Measurements from ENCODE around the gene SENP1.

The SENP1 gene

GRCh38 chr12:48105867-48106680 lies at the start of gene SENP1:
Gene SENP1, minus strand, starts transcription at chr12:48106079. Its CDS starts 4,607 bp downstream, at chr12:48101472.
- peak within 1 kb of the TSS; percentile 90 to 93 for H3K27ac ChIP-seq (ENCODE audit: low read depth in 2 of 2, low read length in 2 of 2)
- H3K4me3 ChIP-seq (ENCODE audit: low read length in 2 of 2): peak within 1 kb of the TSS; percentile 96 to 97
- no peaks in the 10 kb centered on the region for H3K9me3 ChIP-seq (ENCODE audit: control insufficient read depth in 2 of 2, low read length in 2 of 2)
- H3K27me3 ChIP-seq (ENCODE audit: control insufficient read depth in 2 of 2, insufficient read depth in 2 of 2, low read length in 2 of 2): no peaks in the 10 kb centered on the region
- H3K4me1 ChIP-seq (ENCODE audit: control insufficient read depth in 2 of 2, insufficient read depth in 2 of 2, low read length in 2 of 2): peaks cover 9 to 16% of the 10 kb centered on the region in 2 donors
- H3K36me3 ChIP-seq (ENCODE audit: control insufficient read depth in 2 of 2, insufficient read depth in 2 of 2, low read length in 2 of 2): no peaks in the 10 kb centered on the region
- H3K9ac ChIP-seq (ENCODE audit: low read depth in 1 of 2, low read length in 2 of 2): peak within 1 kb of the TSS; percentile 80 to 93

- H3K36me3 ChIP-seq (ENCODE audit: control insufficient read depth in 2 of 2, insufficient read depth in 2 of 2, low read length in 2 of 2): peaks cover 26 to 59% of the 10 kb centered on the region in 2 donors
- H3K4me3 ChIP-seq (ENCODE audit: low read length in 2 of 2): no peak overlapping the region
- no peak overlapping the region for H3K9ac ChIP-seq (ENCODE audit: low read depth in 1 of 2, low read length in 2 of 2)
- no peaks in the 10 kb centered on the region for H3K9me3 ChIP-seq (ENCODE audit: control insufficient read depth in 2 of 2, low read length in 2 of 2)
- peaks cover 0 to 2% of the 10 kb centered on the region in 2 donors for H3K4me1 ChIP-seq (ENCODE audit: control insufficient read depth in 2 of 2, insufficient read depth in 2 of 2, low read length in 2 of 2)
- no peak overlapping the region for H3K27ac ChIP-seq (ENCODE audit: low read depth in 2 of 2, low read length in 2 of 2)
- no peaks in the 10 kb centered on the region for H3K27me3 ChIP-seq (ENCODE audit: control insufficient read depth in 2 of 2, insufficient read depth in 2 of 2, low read length in 2 of 2)
These were observed 45.4 kb upstream of the SENP1 start for GRCh38 chr12:48151103-48151771.

GRCh38 chr12:48145981-48146380 lies 40.1 kb upstream of the SENP1 start:
- Histone ChIP-seq H3K9me3 (ENCODE audit: control insufficient read depth in 2 of 2, low read length in 2 of 2) (no peaks in the 10 kb centered on the region), H3K4me3 (ENCODE audit: low read length in 2 of 2) (no peak overlapping the region), H3K27ac (ENCODE audit: low read depth in 2 of 2, low read length in 2 of 2) (no peak overlapping the region), H3K27me3 (ENCODE audit: control insufficient read depth in 2 of 2, insufficient read depth in 2 of 2, low read length in 2 of 2) (no peaks in the 10 kb centered on the region), H3K9ac (ENCODE audit: low read depth in 1 of 2, low read length in 2 of 2) (no peak overlapping the region), H3K36me3 (ENCODE audit: control insufficient read depth in 2 of 2, insufficient read depth in 2 of 2, low read length in 2 of 2) (peaks cover 37 to 81% of the 10 kb centered on the region in 2 donors), H3K4me1 (ENCODE audit: control insufficient read depth in 2 of 2, insufficient read depth in 2 of 2, low read length in 2 of 2) (no peaks in the 10 kb centered on the region)

GRCh38 chr12:48143898-48144297 lies 38.0 kb upstream of the SENP1 start:
- Histone ChIP-seq H3K4me3 (ENCODE audit: low read length in 2 of 2) (no peak overlapping the region), H3K36me3 (ENCODE audit: control insufficient read depth in 2 of 2, insufficient read depth in 2 of 2, low read length in 2 of 2) (peaks cover 28 to 80% of the 10 kb centered on the region in 2 donors), H3K9me3 (ENCODE audit: control insufficient read depth in 2 of 2, low read length in 2 of 2) (no peaks in the 10 kb centered on the region), H3K9ac (ENCODE audit: low read depth in 1 of 2, low read length in 2 of 2) (no peak overlapping the region), H3K27ac (ENCODE audit: low read depth in 2 of 2, low read length in 2 of 2) (no peak overlapping the region), H3K27me3 (ENCODE audit: control insufficient read depth in 2 of 2, insufficient read depth in 2 of 2, low read length in 2 of 2) (no peaks in the 10 kb centered on the region), H3K4me1 (ENCODE audit: control insufficient read depth in 2 of 2, insufficient read depth in 2 of 2, low read length in 2 of 2) (no peaks in the 10 kb centered on the region)

- Histone ChIP-seq H3K4me3 (ENCODE audit: low read length in 2 of 2) (no peak overlapping the region), H3K36me3 (ENCODE audit: control insufficient read depth in 2 of 2, insufficient read depth in 2 of 2, low read length in 2 of 2) (peaks cover 28 to 80% of the 10 kb centered on the region in 2 donors), H3K9ac (ENCODE audit: low read depth in 1 of 2, low read length in 2 of 2) (no peak overlapping the region), H3K27ac (ENCODE audit: low read depth in 2 of 2, low read length in 2 of 2) (no peak overlapping the region), H3K27me3 (ENCODE audit: control insufficient read depth in 2 of 2, insufficient read depth in 2 of 2, low read length in 2 of 2) (no peaks in the 10 kb centered on the region), H3K9me3 (ENCODE audit: control insufficient read depth in 2 of 2, low read length in 2 of 2) (no peaks in the 10 kb centered on the region), H3K4me1 (ENCODE audit: control insufficient read depth in 2 of 2, insufficient read depth in 2 of 2, low read length in 2 of 2) (no peaks in the 10 kb centered on the region)
These were observed 37.2 kb upstream of the SENP1 start for GRCh38 chr12:48142818-48143674.

- Histone ChIP-seq H3K4me1 (ENCODE audit: control insufficient read depth in 2 of 2, insufficient read depth in 2 of 2, low read length in 2 of 2) (no peaks in the 10 kb centered on the region), H3K36me3 (ENCODE audit: control insufficient read depth in 2 of 2, insufficient read depth in 2 of 2, low read length in 2 of 2) (peaks cover 45 to 63% of the 10 kb centered on the region in 2 donors), H3K9me3 (ENCODE audit: control insufficient read depth in 2 of 2, low read length in 2 of 2) (no peaks in the 10 kb centered on the region), H3K27ac (ENCODE audit: low read depth in 2 of 2, low read length in 2 of 2) (no peak overlapping the region), H3K4me3 (ENCODE audit: low read length in 2 of 2) (no peak overlapping the region), H3K27me3 (ENCODE audit: control insufficient read depth in 2 of 2, insufficient read depth in 2 of 2, low read length in 2 of 2) (no peaks in the 10 kb centered on the region), H3K9ac (ENCODE audit: low read depth in 1 of 2, low read length in 2 of 2) (no peak overlapping the region)
These were observed 29.1 kb upstream of the SENP1 start for GRCh38 chr12:48135027-48135426.

- Histone ChIP-seq H3K4me3 (ENCODE audit: low read length in 2 of 2) (no peak overlapping the region), H3K27me3 (ENCODE audit: control insufficient read depth in 2 of 2, insufficient read depth in 2 of 2, low read length in 2 of 2) (no peaks in the 10 kb centered on the region), H3K27ac (ENCODE audit: low read depth in 2 of 2, low read length in 2 of 2) (no peak overlapping the region), H3K36me3 (ENCODE audit: control insufficient read depth in 2 of 2, insufficient read depth in 2 of 2, low read length in 2 of 2) (peaks cover 49 to 50% of the 10 kb centered on the region in 2 donors), H3K4me1 (ENCODE audit: control insufficient read depth in 2 of 2, insufficient read depth in 2 of 2, low read length in 2 of 2) (no peaks in the 10 kb centered on the region), H3K9ac (ENCODE audit: low read depth in 1 of 2, low read length in 2 of 2) (no peak overlapping the region), H3K9me3 (ENCODE audit: control insufficient read depth in 2 of 2, low read length in 2 of 2) (no peaks in the 10 kb centered on the region)
These were observed 26.9 kb upstream of the SENP1 start for GRCh38 chr12:48132826-48133225.

GRCh38 chr12:48131517-48131916 lies 25.6 kb upstream of the SENP1 start:
- no peak overlapping the region for H3K9ac ChIP-seq (ENCODE audit: low read depth in 1 of 2, low read length in 2 of 2)
- peaks cover 46 to 52% of the 10 kb centered on the region in 2 donors for H3K36me3 ChIP-seq (ENCODE audit: control insufficient read depth in 2 of 2, insufficient read depth in 2 of 2, low read length in 2 of 2)
- H3K4me1 ChIP-seq (ENCODE audit: control insufficient read depth in 2 of 2, insufficient read depth in 2 of 2, low read length in 2 of 2): no peaks in the 10 kb centered on the region
- H3K9me3 ChIP-seq (ENCODE audit: control insufficient read depth in 2 of 2, low read length in 2 of 2): no peaks in the 10 kb centered on the region
- H3K27ac ChIP-seq (ENCODE audit: low read depth in 2 of 2, low read length in 2 of 2): no peak overlapping the region
- no peak overlapping the region for H3K4me3 ChIP-seq (ENCODE audit: low read length in 2 of 2)
- no peaks in the 10 kb centered on the region for H3K27me3 ChIP-seq (ENCODE audit: control insufficient read depth in 2 of 2, insufficient read depth in 2 of 2, low read length in 2 of 2)

- no peaks in the 10 kb centered on the region for H3K27me3 ChIP-seq (ENCODE audit: control insufficient read depth in 2 of 2, insufficient read depth in 2 of 2, low read length in 2 of 2)
- no peak overlapping the region for H3K9ac ChIP-seq (ENCODE audit: low read depth in 1 of 2, low read length in 2 of 2)
- H3K4me3 ChIP-seq (ENCODE audit: low read length in 2 of 2): no peak overlapping the region
- no peaks in the 10 kb centered on the region for H3K9me3 ChIP-seq (ENCODE audit: control insufficient read depth in 2 of 2, low read length in 2 of 2)
- no peaks in the 10 kb centered on the region for H3K4me1 ChIP-seq (ENCODE audit: control insufficient read depth in 2 of 2, insufficient read depth in 2 of 2, low read length in 2 of 2)
- H3K27ac ChIP-seq (ENCODE audit: low read depth in 2 of 2, low read length in 2 of 2): no peak overlapping the region
- peaks cover 36 to 40% of the 10 kb centered on the region in 2 donors for H3K36me3 ChIP-seq (ENCODE audit: control insufficient read depth in 2 of 2, insufficient read depth in 2 of 2, low read length in 2 of 2)
These were observed 23.5 kb upstream of the SENP1 start for GRCh38 chr12:48129376-48129775.

All from mucosa of rectum (tissue), 2 donors.